ENCODE data around the gene SLC35F5. TPM values are rescaled to one million over a fixed set of nuclear protein-coding genes. Genes with fewer than 3 reads are reported as not detected.

Gene SLC35F5
- total and polyA plus RNA-seq, 2 of the 4 experiments (the other 2 are of a cell fraction) = 30.5 to 93.4 TPM

- Histone ChIP-seq H3K56ac (ENCODE audit: extremely low read depth, insufficient read depth, low read length) (no peak overlapping the region), H3K4ac (ENCODE audit: low read depth, low read length) (no peak overlapping the region; the same call in 1 of the 2 replicates), H4K8ac (ENCODE audit: low read depth in 2 of 2, low read length in 2 of 2) (no peak overlapping the region), H4K20me1 (ENCODE audit: insufficient read depth, low read length) (no peaks in the 10 kb centered on the region), H3K4me1 (ENCODE audit: control insufficient read depth, insufficient read depth, low read length) (no peaks in the 10 kb centered on the region), H2AFZ (replicated peaks; ENCODE audit: low read length, poor library complexity) (no peak overlapping the region), H3K9me3 (ENCODE audit: control insufficient read depth, insufficient read depth, low read length) (no peaks in the 10 kb centered on the region), H2BK20ac (ENCODE audit: low read depth, low read length) (no peak overlapping the region), H3K14ac (replicated peaks; ENCODE audit: low read depth, low read length) (no peak overlapping the region), H3K4me2 (ENCODE audit: low read depth, low read length) (no peak overlapping the region), H3K23ac (ENCODE audit: low read depth, low read length) (no peak overlapping the region; the same call in 1 of the 2 replicates), H3K4me3 (ENCODE audit: insufficient read depth, low read depth, low read length) (no peak overlapping the region), H2AK5ac (ENCODE audit: low read depth, low read length) (no peak overlapping the region), H3K27me3 (ENCODE audit: control insufficient read depth, insufficient read depth, low read length) (no peaks in the 10 kb centered on the region), H3K9me1 (ENCODE audit: insufficient read depth, low read length) (no peaks in the 10 kb centered on the region), H3K27ac (ENCODE audit: insufficient read depth, low read length) (no peak overlapping the region), H2BK15ac (ENCODE audit: low read depth, low read length) (no peak overlapping the region), H2BK5ac (ENCODE audit: low read depth, low read length, poor library complexity, severe bottlenecking) (no peak overlapping the region), H3K36me3 (ENCODE audit: control insufficient read depth, insufficient read depth, low read length) (peaks cover 2% of the 10 kb centered on the region; the same call in 1 of the 2 replicates), H2BK120ac (ENCODE audit: low read depth, low read length) (no peak overlapping the region), H4K5ac (ENCODE audit: low read depth, low read length) (no peak overlapping the region), H3K9ac (ENCODE audit: low read depth, low read length) (no peak overlapping the region), H4K91ac (ENCODE audit: insufficient read depth, low read depth, low read length) (no peak overlapping the region), H3K18ac (ENCODE audit: low read depth, low read length) (no peak overlapping the region), H3K79me1 (ENCODE audit: low read depth in 1 of 2, low read length in 2 of 2) (no peaks in the 10 kb centered on the region), H2AK9ac (replicated peaks; ENCODE audit: low read depth, low read length, poor library complexity) (no peak overlapping the region)
- no TSS peak for BruUV-seq (replicated peaks)
- 91% methylated on average over 11 of the region's 17 CpGs; no CpG with 5 or more reads in 1 of the 2 experiments for WGBS, 2 experiments (ENCODE audit: extremely low coverage in 2 of 2, insufficient read length in 1 of 2)
- peak; percentile 15 for DNase-seq
- in situ Hi-C loops (cut with MboI; ENCODE audit: low sequenced_read_pairs) = no loop called here
- ChIA-PET CTCF (interaction anchor here (0.6 kb wide), 1 partner anchor 15 kb away, joined by 3 read pairs; no protein-coding TSS in a partner anchor), POLR2A (ENCODE audit: unreplicated experiment) (no interaction called here)
- peak; percentile 32; the same call in 1 of the 2 replicates for ATAC-seq (ENCODE audit: low read depth)
- TF ChIP-seq CTCF (conservative IDR thresholded peaks at IDR 0.05; ENCODE audit: low read depth, low read length) (peak; percentile 17; the same call in 1 of the 2 replicates), MXI1 (IDR thresholded peaks at IDR 0.05; ENCODE audit: borderline replicate concordance, low read depth, low read length) (no peak)
- intact Hi-C loops (cut with micrococcal nuclease) = no loop called here
- dilution Hi-C loops (cut with HindIII; ENCODE audit: low sequenced_read_pairs, unreplicated experiment) = no loop called here
These were observed 56.1 kb downstream of the SLC35F5 start for GRCh38 chr2:113700186-113700841.
